ENCODE measurements around the gene NPFFR1.

DNA sequence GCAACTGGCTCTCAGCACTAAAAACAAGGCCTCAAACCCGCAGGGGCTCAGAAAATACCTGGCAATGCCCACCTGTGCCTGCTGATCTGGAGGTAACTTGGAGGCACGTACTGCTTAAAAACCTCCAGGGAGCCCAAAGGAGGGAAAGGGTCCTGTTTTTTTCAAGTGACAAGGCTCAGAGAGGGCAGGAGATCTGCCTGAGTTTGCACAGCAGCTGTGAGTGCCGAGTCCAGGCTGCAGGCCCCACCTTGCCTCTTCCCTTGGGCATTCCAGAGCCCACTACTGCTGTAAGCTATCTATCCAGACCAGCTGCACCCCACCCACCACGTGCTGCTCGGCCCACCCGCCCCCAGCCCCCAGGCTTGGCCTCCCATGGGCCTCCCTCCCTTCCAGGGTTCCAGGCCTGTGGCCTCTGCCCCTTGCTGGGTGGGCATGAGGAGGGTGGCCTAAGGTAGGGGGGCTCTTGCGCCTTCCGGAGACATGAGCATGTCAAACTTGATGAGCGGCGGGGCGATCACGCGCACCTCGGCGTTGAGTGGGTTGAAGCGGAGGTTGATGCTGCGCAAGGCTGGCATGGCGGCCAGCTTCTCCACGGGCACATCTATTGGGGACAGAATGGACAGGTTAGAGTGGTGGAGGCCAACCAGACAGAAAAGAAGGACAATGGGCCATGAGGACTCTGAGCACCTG is 17.2 kb upstream of the NPFFR1 start:
- TF ChIP-seq, protein P1, sequence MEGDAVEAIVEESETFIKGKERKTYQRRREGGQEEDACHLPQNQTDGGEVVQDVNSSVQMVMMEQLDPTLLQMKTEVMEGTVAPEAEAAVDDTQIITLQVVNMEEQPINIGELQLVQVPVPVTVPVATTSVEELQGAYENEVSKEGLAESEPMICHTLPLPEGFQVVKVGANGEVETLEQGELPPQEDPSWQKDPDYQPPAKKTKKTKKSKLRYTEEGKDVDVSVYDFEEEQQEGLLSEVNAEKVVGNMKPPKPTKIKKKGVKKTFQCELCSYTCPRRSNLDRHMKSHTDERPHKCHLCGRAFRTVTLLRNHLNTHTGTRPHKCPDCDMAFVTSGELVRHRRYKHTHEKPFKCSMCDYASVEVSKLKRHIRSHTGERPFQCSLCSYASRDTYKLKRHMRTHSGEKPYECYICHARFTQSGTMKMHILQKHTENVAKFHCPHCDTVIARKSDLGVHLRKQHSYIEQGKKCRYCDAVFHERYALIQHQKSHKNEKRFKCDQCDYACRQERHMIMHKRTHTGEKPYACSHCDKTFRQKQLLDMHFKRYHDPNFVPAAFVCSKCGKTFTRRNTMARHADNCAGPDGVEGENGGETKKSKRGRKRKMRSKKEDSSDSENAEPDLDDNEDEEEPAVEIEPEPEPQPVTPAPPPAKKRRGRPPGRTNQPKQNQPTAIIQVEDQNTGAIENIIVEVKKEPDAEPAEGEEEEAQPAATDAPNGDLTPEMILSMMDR (IDR thresholded peaks at IDR 0.05) = no peak
- TF ChIP-seq POLR2A (IDR thresholded peaks at IDR 0.05) = no peak

Measured in lower leg skin (tissue), 3 donors.